A673 (cell line): ENCODE results near the gene AFF2.

ENCODE experiments used
- CTCF ChIP-seq: fragments of 300-800, 200-600 bp; sonication (generic); conservative IDR thresholded peaks from 2 replicates; pipeline ENCODE4 v1.5.1; 2017; ENCODE audit warnings: low read depth, mild to moderate bottlenecking, antibody characterized with exemption, low read length, moderate library complexity, mixed read lengths
- EZH2 ChIP-seq: fragments of 200-600 bp; sonication (generic); IDR thresholded peaks from 2 replicates; pipeline ENCODE4 v1.6.1; 2017; ENCODE audit warnings: borderline replicate concordance, low read depth, mild to moderate bottlenecking, mixed read lengths, antibody characterized with exemption, low read length; ENCODE audit not compliant: poor library complexity, severe bottlenecking

GRCh38 chrX:148601034-148601433, 100.6 kb downstream of the AFF2 start:
- TF ChIP-seq CTCF, result no peak
- no peak for TF ChIP-seq EZH2
